NCI-H226 (cell line): ENCODE results near the gene SERTM2.
"Not testable (repeated sequence)": the region's sequence is repeated elsewhere in the genome, so short reads cannot be mapped to it uniquely, and the experiment has no call there.

Source experiments
- DNase-seq: peaks from one replicate; pipeline ENCODE4 v3.0.0-alpha.2; 2015

The SERTM2 gene

DNA sequence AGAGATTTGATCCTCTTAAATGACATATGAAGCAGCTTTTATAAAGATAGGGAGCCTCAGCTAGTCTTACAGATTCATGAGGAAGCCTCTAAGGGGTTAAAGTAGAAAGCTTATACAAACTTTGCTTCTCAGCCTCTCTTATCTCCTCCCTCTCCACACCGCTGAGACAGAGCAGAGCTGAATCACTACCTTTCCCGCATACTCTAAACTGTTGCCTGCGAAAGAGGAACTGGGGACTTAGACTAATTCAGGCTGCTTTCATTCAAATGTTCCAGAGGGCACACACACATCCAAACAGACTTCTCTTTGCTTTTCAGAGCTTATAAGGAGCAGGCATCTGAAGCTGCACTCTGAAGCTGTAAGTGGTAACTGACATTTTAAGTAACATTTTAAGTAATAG lies at the start of gene SERTM2:
Gene SERTM2, plus strand, starts transcription at position 169 of the 400 bp plus-strand sequence. CDS start 7,213 bp downstream, outside the sequence.
- DNase-seq, result no peak

DNA sequence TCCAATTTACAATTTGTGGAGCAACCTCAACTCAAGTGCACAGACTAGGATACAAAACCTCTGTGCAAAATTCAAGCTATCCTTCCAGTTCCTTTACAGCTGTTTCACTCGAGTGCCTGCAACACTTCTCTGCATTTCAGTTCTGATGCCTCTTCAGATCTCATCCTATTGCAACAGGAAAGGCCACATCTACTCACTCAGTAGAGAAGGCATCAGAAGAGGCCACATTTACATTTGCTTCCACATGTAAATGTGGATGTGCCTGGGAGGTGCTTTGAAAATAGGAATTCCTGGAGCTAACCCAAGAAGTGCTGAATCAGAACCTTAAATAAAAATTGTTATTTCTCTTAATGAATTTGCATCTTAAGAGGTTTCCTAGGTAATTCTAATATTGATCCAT lies 45.8 kb upstream of the SERTM2 start:
- DNase-seq, result no peak

DNA sequence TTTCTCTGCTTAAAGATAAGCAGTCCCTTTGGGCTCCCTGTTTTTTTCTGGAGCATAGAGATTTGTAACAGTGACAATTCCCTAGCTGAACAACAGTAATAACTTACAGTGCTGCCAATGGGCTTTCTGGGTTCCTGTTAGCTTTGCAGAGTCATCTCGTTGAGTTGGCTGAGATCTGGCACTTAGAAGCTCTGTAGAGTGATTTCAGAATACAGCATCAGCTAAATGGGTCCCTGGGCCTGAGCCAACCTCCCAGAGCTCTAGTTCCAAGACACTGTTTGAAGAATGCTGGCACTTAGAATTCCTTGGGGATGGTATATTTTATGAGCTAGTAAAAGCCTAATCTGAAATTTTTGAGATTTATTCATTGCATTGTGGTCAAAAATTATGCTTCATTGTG lies 43.5 kb upstream of the SERTM2 start:
- no peak for DNase-seq

DNA sequence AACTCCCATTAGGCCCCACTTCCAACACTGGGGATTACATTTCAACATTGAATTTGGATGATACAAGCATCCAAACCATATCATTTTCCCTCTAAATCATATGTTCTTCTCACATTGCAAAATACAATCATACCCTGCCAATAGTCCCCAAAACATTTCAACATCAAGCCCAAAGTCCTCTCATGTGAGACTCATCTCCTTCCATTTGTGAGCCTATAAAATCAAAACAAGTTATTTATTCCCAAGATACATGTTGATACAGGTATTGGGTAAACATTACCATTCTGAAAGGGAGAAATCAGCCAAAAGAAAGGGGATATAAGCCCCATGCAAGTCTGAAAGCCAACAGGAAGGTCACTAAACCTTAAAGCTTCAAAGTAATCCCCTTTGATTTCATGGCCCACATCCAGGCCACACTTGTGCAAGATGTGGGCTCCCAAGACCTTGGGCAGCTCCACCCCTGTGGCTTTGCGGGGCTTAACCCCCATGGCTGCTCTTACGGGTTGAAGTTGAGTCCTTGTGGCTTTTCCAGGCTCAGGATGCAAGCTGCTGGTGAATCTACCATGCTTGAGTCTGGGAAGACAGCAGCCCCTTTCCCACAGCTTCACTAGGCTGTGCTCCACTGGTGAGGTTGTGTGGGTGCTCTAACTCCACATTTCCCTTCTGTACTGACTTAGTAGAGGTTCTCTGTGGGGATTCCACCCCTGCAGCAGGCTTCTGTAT lies 40.6 kb upstream of the SERTM2 start:
- no peak for DNase-seq

DNA sequence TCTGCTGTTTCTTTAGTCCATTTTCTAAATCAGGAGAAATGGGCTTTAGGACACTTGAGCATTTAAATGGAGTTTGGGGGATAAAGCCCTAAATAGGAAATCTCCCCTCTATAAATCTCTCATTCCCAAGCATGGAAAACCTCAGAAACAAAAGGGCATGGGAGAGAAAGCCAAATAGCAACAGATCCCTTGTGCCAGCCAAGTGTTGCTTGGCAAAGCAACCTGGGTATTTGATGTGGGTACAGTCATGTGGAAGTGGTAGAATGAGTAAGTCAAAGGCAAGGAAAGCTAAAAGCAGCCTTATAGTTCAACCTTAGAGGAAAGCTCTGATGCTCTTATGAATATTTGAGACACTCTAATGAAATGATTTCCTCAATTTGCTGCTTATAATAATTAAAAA lies 29.5 kb upstream of the SERTM2 start:
- DNase-seq, result no peak

DNA sequence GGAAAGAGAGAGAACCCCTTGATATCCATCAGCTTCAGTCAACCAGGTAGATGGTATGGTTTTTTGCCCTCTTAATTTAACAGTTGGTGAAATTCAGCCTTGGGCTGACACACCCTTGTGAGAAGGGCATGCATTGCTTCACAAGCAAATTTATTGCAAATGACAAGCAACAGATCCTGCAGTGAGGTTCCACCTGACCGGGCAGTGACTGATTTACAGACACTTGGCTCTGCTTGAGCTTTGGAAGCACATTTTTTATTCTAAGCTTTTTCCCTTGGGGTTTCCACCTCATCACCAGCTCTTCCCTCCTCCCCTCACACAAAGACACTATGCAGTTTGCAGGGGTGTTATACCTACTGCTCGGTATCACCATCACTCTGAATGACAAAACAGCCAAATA lies 28.3 kb upstream of the SERTM2 start:
- no peak for DNase-seq

DNA sequence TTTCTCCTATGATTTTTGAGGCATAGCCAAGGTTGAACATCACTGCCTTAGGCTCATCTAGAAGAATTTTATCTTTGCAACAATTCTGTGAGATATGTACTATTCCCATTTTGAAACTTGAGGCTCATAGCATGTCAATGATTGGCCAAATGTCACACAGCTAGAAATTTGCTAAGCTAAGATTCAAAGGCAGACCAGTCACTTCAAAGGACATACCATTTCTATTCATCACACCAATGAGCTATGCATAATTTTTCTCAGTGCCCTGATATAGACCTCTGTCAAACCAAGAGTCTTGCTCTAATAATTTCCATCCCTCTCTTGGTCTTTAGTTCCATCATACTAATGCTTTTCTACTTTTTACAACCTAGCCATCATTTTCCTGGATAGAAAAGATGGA lies 27.6 kb upstream of the SERTM2 start:
- DNase-seq, result no peak

DNA sequence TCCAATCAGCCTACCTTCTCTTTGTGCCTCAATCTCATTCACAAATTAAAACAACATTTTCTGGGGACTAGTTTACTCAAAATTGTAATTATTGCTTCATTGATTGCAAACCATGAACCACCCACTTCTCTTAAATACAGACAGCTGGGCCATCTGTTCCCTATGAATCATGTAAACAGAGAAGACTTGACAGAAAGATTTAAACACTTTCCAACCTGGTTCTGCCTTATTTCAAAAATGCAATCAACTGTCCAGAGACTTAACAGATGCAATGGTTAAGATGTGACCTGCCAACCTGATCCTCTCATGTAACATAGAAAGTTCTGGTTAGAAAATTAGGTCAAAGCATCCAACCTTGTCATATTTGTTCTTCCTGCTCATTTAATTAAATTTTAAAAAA lies 20.8 kb upstream of the SERTM2 start:
- no peak for DNase-seq

DNA sequence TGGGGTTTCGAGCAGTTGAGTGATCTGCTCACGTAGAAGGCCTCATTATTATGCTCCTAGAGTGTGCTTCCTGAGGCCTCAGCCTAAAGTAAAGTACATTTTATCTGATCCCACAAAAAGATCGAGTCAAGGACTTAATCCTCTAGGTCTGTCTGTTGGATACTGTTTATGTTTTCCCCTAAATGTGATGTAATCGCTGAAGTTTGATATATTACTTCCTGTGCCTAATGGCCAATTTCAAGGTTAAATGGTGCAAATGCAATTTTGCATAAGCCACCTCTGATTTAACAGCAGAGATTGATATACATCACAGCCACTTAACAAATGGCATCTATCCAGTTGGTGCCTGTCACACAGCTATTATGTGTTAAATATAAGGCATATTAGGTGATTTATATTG lies 19.4 kb upstream of the SERTM2 start:
- no peak for DNase-seq

DNA sequence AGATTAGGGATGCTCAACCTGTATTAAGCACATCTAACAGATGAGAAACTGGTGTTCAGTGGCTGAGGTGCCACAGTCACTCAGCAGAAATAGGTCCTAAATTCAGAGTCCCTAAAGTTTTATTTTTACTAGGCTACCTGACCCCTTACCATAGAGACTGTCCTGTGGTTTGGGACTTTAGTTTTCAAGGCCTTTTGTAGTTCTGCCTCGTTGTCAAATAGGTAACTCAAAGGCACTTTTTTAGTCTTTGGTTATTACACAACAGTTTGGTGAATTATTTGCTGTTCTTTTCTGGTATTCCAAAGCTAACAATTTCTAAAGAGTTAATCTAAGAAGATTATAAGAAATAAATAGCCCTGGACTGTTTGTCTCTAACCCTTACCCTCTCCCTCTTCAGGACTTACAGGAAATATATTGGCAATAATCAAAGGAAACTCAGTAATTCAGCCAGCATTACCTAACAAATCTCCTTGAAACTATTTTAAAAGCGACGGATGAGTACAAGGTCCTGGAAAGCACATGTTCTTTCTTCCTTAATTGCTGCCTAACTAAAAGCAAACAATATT lies 12.8 kb upstream of the SERTM2 start:
- DNase-seq, result no peak

DNA sequence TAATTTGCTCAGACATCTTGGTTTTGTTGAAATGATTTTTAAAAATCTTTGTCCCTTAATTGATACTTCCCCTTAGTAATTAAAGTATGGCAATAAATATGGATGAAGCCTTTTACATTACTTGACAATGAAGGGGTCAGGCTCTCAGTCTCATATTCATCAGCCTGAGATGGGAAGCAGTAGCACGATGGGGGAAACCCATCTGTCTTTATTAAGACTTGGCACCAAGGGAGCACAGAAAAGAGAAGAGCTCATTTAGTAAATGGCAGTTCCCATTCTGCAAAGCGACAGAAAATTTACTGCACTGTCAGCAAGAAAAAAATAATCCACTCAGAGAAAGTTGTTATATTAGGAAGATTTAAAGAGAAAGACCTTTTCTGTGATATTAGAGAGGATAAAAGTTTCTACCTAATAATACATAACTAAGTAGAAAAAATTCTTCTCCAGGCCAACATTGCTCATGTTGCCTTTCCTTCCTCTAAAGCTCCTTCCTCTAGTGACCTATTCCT lies 7.9 kb upstream of the SERTM2 start:
- no peak for DNase-seq

DNA sequence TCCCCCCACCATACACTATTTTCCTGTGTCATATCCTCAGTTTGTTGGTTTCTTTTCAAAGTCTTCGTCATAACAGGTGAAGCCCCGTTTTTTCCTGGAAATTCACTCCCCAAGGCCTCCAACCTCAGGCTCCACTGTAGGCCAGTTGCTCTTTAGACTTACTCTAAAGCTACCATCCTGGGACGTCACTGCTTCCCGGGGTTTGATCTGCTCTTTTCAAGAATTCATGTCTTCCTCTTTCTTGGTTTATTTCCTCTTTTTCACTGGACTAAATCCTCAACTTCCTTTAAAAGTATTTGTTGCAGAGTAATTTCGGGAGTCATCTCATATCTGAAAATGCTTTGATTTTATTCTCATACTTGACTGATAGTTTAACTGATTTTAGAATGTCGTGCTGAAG lies 6.5 kb upstream of the SERTM2 start:
- DNase-seq, result no peak

DNA sequence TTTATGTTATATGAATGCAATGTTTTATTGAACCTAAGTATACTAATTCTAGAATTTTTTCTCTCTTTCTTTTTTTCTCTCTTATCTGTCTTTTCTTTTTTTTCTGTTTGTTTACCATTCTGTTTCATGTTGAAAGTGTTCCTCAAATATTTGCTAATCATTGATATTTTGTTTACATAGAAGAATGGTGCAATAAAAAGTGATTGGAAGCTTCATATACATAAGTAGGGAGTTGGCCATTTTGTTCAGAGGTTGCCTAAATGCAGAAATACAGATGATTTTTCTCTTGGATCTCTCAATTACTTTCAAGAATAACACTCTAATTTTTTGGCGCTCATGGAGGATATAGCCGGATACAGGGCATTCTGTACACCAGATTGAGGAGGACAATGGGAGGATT lies 5.7 kb upstream of the SERTM2 start:
- no peak for DNase-seq

DNA sequence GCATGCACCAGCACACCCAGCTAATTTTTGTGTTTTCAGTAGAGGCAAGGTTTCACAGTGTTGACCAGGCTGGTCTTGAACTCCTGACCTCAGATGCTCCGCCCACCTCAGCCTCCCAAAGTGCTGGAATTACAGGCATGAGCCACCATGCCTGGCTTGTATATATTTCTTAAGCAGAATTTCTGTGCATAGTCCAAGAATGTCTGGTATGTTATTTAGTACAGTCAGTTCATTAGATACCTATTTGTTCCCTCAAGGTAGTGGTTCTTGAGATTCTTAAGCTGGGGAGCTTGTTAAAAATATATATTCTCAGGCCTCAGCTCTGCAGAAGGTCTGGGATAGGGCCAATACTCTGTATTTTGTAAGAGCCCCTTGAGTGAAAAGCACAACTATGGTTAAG lies 4.6 kb upstream of the SERTM2 start:
- no peak for DNase-seq

DNA sequence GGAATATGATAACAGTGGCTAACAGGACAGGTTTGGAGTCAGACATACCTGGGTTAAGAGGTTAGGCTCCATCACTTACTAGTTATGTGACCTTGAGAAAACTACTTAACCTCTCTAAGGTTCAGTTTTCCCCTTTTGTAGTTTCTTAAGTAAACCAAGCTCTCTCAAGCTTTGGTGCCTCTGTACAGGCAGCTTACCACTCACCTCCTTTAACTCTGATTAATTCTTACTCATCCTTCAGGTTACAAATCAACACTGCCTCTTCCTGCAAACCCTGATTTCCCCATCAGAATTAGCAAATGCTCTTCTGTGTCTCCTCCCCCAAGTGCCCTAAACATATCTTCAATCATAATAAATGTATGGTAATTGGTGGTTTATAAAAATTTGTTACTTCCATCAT lies 3.5 kb upstream of the SERTM2 start:
- no peak for DNase-seq

DNA sequence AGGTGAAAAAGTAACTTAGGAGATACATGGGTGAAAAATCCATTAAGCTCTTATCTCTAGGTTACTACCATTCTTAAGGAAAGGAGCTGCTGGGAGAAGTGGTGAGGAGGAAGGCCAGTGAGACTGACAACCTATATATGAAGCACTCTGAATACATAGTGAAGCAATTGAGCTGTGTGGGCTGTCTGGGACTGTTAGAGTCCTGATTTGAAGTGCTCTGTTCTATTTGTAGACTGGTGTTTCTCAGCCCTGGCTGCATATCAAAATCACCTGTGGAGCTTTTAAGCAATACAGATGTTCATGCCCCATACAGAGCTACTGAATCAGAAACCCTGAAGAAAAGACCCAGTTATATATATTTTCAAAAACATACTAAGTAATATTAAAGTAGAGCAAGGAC lies 3.9 kb downstream of the SERTM2 start:
- no peak for DNase-seq

DNA sequence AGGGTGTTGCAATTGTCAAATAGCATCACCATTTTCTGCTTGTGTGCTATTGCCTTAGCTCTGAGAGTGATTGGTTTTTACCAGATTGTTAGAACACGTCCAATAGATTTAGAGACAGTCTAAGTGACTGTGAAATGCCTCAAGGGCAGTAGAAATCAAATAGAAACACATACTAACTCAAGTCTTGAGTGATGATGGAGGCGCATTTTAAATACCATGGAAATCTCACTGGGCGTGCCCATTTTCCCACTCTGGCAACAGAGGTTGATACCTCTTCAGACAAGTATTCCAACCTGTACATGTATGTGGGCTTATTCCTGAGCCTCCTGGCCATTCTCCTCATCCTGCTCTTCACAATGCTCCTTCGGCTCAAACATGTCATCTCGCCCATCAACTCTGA lies 7.2 kb downstream of the SERTM2 start:
- no peak for DNase-seq

DNA sequence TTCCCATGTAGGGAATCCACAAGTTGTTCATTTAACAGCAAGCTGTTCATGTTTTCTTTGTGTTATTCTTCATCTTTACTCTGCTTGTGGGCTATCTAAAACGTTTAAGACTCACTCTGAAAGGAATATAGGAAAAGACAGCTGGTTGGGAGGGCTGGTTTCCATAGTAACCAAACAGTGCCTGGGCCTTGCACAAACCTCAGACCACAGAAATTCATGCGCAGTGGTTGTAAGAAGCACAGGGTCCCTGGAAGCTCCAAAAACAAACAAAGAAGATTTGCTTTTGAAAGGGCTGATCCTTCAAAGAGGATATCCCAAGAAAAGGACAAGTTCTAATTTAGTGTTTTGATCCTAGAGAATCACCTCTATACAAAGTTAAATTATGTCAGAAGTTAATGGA lies 7.8 kb downstream of the SERTM2 start:
- no peak for DNase-seq

DNA sequence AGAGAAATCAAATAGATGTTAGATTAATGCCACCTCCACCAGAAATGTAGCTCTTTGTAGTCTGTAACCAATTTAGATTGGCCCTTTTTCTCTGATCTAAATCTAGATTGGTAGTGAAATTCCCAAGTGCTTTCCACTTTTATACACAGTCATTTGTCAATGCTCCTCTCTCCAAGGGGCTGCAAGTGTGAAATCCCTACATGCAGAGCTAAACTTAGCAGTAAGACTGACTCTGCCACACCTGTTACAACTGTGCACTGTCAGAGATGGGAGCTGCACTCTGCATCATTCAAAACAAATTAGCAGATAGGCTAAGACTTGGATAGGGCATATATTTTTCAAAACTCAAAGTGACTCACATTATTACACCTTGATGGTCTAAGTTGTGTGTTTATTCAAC lies 9.1 kb downstream of the SERTM2 start:
- no peak for DNase-seq

DNA sequence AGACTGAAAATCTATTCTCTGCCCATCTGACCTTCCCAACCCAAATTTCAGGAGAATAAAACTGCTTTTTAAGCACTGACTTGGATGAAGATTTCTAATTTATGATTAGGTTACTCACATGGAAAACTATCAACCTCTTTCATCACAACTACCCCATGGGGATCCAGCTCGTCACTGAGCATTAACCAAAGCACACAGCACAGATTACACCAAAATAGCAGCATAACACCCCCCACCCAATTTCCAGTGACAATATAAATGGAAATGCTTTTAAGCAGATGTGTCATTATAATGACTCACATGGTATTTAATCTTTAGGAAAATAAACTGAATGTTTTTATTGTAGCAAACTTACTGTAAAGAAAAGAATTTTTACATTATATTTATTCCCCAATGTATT lies 9.7 kb downstream of the SERTM2 start:
- DNase-seq, result no peak

DNA sequence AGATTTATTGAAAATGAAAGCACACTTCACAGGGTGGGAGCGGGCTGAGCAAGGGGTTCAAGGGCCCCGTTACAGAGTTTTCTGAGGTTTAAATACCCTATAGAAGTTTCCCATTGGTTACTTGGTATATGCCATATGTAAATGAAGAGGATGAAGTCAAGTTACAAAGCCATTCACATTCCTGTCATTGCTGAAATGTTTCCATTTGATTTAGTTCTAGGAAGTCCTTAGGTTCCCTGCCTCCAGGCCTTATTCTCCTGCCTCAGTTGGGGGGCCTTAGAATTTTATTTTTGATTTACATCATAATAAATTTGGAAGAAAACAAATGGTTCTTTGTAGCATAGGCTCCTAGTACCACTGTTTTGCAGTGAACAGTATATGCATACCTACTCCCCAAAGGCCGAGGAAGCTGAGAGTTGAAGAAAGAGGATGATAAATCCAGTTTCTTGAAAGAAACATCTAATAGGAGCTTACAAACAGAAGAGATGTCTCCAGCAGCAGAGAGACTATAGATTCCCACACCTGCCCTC lies 31.8 kb downstream of the SERTM2 start:
- no peak for DNase-seq

DNA sequence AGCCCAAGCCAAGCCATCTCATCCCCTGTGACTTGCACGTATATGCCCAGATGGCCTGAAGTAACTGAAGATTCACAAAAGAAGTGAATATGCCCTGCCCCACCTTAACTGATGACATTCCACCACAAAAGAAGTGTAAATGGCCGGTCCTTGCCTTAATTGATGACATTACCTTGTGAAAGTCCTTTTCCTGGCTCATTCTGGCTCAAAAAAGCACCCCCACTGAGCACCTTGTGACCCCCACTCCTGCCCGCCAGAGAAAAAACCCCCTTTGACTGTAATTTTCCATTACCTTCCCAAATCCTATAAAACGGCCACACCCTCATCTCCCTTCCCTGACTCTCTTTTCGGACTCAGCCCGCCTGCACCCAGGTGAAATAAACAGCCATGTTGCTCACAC lies 37.8 kb downstream of the SERTM2 start:
- not testable (repeated sequence) for DNase-seq

DNA sequence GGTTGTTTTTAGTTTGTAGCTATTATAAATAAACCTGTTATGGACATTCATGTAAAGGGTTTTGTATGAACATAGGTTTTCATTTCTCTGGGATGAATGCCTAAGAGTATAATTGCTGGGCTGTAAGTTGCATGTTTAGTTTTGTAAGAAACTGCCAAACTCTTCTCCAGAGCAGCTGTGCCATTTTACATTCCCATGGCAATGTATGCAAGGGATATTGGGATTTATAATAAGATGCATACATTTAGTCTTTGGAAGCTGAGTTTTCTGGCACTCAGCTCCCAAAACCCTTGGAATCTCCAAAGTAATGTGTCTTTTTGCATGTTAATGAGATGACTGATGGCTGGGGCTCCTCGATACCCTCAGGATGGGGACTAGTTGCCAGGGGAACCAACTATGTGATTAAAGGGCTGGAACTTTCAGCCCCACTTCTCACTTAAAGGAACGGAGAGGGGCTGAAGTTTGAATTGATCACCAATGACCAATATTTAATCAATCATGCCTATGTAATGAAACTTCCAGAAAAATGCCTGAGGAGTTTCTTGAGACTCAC lies 44.0 kb downstream of the SERTM2 start:
- no peak for DNase-seq

DNA sequence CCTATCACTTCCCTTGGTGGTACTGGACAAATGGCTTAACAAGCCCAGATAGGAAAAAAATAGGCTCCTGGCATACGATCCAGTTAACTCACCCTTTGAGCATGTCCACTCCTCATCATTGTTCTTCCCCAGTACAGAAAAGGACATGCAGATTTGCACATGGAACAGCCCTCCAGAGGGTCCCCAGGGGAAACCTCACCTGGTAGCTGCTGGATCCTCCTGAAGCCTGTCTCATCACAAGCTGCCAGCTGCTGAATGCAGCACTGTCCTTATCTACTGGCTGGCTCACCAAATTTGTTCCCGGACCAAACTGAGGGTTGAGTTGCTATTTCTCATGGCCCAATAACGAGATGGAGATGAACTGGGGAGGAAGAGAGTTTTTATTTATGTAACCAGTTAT lies 49.4 kb downstream of the SERTM2 start:
- no peak for DNase-seq
